ENCODE results near the gene CYP2E1.
"Not testable (repeated sequence)": the region's sequence is repeated elsewhere in the genome, so short reads cannot be mapped to it uniquely, and the experiment has no call there.

CYP2E1 gene

GRCh38 chr10:133516057-133516456 lies 11.1 kb upstream of the CYP2E1 start:
- TF ChIP-seq POLR2A (IDR thresholded peaks at IDR 0.05; ENCODE audit: low read length) (no peak), GATA1 (IDR thresholded peaks at IDR 0.05; ENCODE audit: low read depth, low read length) (no peak)
- DNase-seq = no peak

GRCh38 chr10:133518517-133518916 lies 8.6 kb upstream of the CYP2E1 start:
- DNase-seq = not testable (repeated sequence)

GRCh38 chr10:133520193-133520738 lies 6.9 kb upstream of the CYP2E1 start:
- peak; percentile 71 to 77 for DNase-seq
- TF ChIP-seq GATA1 (IDR thresholded peaks at IDR 0.05; ENCODE audit: low read depth, low read length) (no peak), POLR2A (IDR thresholded peaks at IDR 0.05; ENCODE audit: low read length) (no peak)

GRCh38 chr10:133523631-133524203 lies 3.4 kb upstream of the CYP2E1 start:
- no peak for DNase-seq
- no peak for TF ChIP-seq POLR2A (IDR thresholded peaks at IDR 0.05; ENCODE audit: low read length)
- no peak for TF ChIP-seq GATA1 (IDR thresholded peaks at IDR 0.05; ENCODE audit: low read depth, low read length)

GRCh38 chr10:133525444-133525843 lies 1.7 kb upstream of the CYP2E1 start:
- TF ChIP-seq POLR2A (IDR thresholded peaks at IDR 0.05; ENCODE audit: low read length) (no peak), GATA1 (IDR thresholded peaks at IDR 0.05; ENCODE audit: low read depth, low read length) (no peak)
- no peak for DNase-seq

GRCh38 chr10:133527771-133528271 lies 658 bp downstream of the CYP2E1 start:
- TF ChIP-seq POLR2A (IDR thresholded peaks at IDR 0.05; ENCODE audit: low read length) = no peak
- no peak for TF ChIP-seq GATA1 (IDR thresholded peaks at IDR 0.05; ENCODE audit: low read depth, low read length)
- no peak for DNase-seq

GRCh38 chr10:133528296-133528844 lies 1.2 kb downstream of the CYP2E1 start:
- DNase-seq = no peak
- TF ChIP-seq POLR2A (IDR thresholded peaks at IDR 0.05; ENCODE audit: low read length) = no peak
- TF ChIP-seq GATA1 (IDR thresholded peaks at IDR 0.05; ENCODE audit: low read depth, low read length) = no peak

GRCh38 chr10:133528845-133529575 lies 1.8 kb downstream of the CYP2E1 start:
- no peak for DNase-seq
- TF ChIP-seq GATA1 (IDR thresholded peaks at IDR 0.05; ENCODE audit: low read depth, low read length) (no peak), POLR2A (IDR thresholded peaks at IDR 0.05; ENCODE audit: low read length) (no peak)

GRCh38 chr10:133529576-133529946 lies 2.4 kb downstream of the CYP2E1 start:
- DNase-seq = no peak
- TF ChIP-seq POLR2A (IDR thresholded peaks at IDR 0.05; ENCODE audit: low read length) = no peak
- TF ChIP-seq GATA1 (IDR thresholded peaks at IDR 0.05; ENCODE audit: low read depth, low read length) = no peak

GRCh38 chr10:133530506-133530905 lies 3.3 kb downstream of the CYP2E1 start:
- TF ChIP-seq POLR2A (IDR thresholded peaks at IDR 0.05; ENCODE audit: low read length) (no peak), GATA1 (IDR thresholded peaks at IDR 0.05; ENCODE audit: low read depth, low read length) (no peak)
- no peak for DNase-seq

GRCh38 chr10:133532871-133533270 lies 5.7 kb downstream of the CYP2E1 start:
- no peak for DNase-seq
- TF ChIP-seq POLR2A (IDR thresholded peaks at IDR 0.05; ENCODE audit: low read length) (no peak), GATA1 (IDR thresholded peaks at IDR 0.05; ENCODE audit: low read depth, low read length) (no peak)

- no peak for TF ChIP-seq GATA1 (IDR thresholded peaks at IDR 0.05; ENCODE audit: low read depth, low read length)
- TF ChIP-seq POLR2A (IDR thresholded peaks at IDR 0.05; ENCODE audit: low read length) = no peak
- DNase-seq = no peak
These were observed 7.3 kb downstream of the CYP2E1 start for GRCh38 chr10:133534417-133534816.

- no peak for DNase-seq
- no peak for TF ChIP-seq GATA1 (IDR thresholded peaks at IDR 0.05; ENCODE audit: low read depth, low read length)
- no peak for TF ChIP-seq POLR2A (IDR thresholded peaks at IDR 0.05; ENCODE audit: low read length)
These were observed 9.0 kb downstream of the CYP2E1 start for GRCh38 chr10:133536198-133536597.
